ENCODE measurements around the gene ATP2A3.

DNA sequence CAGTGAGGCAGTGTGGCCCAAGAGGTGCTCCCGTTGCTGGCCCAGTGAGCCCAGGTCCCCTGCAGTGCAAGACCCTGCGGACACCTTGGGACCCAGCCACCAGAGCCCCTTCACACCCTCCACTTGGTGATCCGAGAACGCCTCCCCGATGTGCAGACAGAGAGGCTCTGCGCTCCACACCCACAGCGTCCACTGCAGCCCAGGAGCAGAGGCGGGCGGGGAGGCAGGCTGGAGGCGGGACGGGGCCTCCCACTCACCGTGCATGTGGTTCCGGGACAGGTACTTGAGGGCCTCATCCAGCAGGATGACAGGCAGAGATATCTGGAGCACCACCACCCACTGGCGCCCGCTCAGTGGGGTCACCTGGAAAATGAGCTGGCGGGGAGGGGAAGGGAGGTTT lies 35.8 kb downstream of the ATP2A3 start:
- no peak for TF ChIP-seq POLR2A (IDR thresholded peaks at IDR 0.05)
- TF ChIP-seq, protein P1, sequence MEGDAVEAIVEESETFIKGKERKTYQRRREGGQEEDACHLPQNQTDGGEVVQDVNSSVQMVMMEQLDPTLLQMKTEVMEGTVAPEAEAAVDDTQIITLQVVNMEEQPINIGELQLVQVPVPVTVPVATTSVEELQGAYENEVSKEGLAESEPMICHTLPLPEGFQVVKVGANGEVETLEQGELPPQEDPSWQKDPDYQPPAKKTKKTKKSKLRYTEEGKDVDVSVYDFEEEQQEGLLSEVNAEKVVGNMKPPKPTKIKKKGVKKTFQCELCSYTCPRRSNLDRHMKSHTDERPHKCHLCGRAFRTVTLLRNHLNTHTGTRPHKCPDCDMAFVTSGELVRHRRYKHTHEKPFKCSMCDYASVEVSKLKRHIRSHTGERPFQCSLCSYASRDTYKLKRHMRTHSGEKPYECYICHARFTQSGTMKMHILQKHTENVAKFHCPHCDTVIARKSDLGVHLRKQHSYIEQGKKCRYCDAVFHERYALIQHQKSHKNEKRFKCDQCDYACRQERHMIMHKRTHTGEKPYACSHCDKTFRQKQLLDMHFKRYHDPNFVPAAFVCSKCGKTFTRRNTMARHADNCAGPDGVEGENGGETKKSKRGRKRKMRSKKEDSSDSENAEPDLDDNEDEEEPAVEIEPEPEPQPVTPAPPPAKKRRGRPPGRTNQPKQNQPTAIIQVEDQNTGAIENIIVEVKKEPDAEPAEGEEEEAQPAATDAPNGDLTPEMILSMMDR (IDR thresholded peaks at IDR 0.05), result no peak
- TF ChIP-seq POLR2AphosphoS5 (IDR thresholded peaks at IDR 0.05), result no peak
